Smooth muscle cell (in vitro differentiated cells): ENCODE results near the gene LRP1. TPM values are rescaled to one million over a fixed set of nuclear protein-coding genes. Genes with fewer than 3 reads are reported as not detected.

ENCODE experiments used
- DNase-seq: peaks from one replicate; lab custom pipeline; 2025; ENCODE audit not compliant: unreplicated experiment; lab: John Stamatoyannopoulos, UW
- H2AFZ ChIP-seq: fragments of 200-600 bp; sonication (generic); 2 replicates; pipeline ENCODE4 v1.6.0; 2016; ENCODE audit warnings: antibody characterized with exemption, low read depth, mild to moderate bottlenecking
- H3F3A ChIP-seq: fragments of 200-600 bp; sonication (generic); 2 replicates; pipeline ENCODE4 v1.6.0; 2017; ENCODE audit warnings: antibody characterized with exemption, low read depth
- H3K27ac ChIP-seq: fragments of 200-600 bp; sonication (generic); 2 replicates; pipeline ENCODE4 v1.5.1; 2016; ENCODE audit warnings: low read depth, mild to moderate bottlenecking
- H3K27me3 ChIP-seq: fragments of 200-600 bp; sonication (generic); 2 replicates; pipeline ENCODE4 v1.6.1; 2016; ENCODE audit warnings: low read depth, mild to moderate bottlenecking
- H3K36me3 ChIP-seq: fragments of 200-600 bp; sonication (generic); 2 replicates; pipeline ENCODE4 v1.5.1; 2016; ENCODE audit warnings: low read depth
- H3K4me1 ChIP-seq: fragments of 200-600 bp; sonication (generic); 2 replicates; pipeline ENCODE4 v1.5.1; 2016; ENCODE audit warnings: low read depth
- H3K4me2 ChIP-seq: fragments of 200-600 bp; sonication (generic); 2 replicates; pipeline ENCODE4 v1.6.0; 2016; ENCODE audit warnings: mild to moderate bottlenecking
- H3K4me3 ChIP-seq: fragments of 200-600 bp; sonication (generic); 2 replicates; pipeline ENCODE4 v1.5.1; 2016; ENCODE audit warnings: mild to moderate bottlenecking
- H3K79me2 ChIP-seq: fragments of 200-600 bp; sonication (generic); 2 replicates; pipeline ENCODE4 v1.6.0; 2016; ENCODE audit warnings: low read depth, mild to moderate bottlenecking
- H3K9ac ChIP-seq: fragments of 200-600 bp; sonication (generic); 2 replicates; pipeline ENCODE4 v1.6.0; 2016; ENCODE audit warnings: low read depth
- H3K9me3 ChIP-seq: fragments of 200-600 bp; sonication (generic); replicated peaks from 2 replicates; pipeline ENCODE4 v1.5.1; 2016; ENCODE audit warnings: low read depth
- H4K20me1 ChIP-seq: fragments of 200-600 bp; sonication (generic); 2 replicates; pipeline ENCODE4 v1.6.0; 2016; ENCODE audit warnings: low read depth
- WGBS: methylation state at CpG from one replicate; pipeline ENCODE4 v1.1.7; 2016; ENCODE audit warnings: low lambda C conversion rate; 5-methylcytosine and 5-hydroxymethylcytosine counted together
- polyA plus RNA-seq: library from polyadenylated mRNA; unstranded; fragments of >200 nt; fragmentation: Nextera tagmentation; extraction: Ambion mirVana; gene quantifications from 2 replicates; pipeline ENCODE4 v1.2.1, GENCODE V29; 2016
- total RNA-seq: library from RNA; depleted of rRNA; stranded (reverse); fragments of >200 nt; gene quantifications from 2 replicates; pipeline ENCODE4 v1.2.3, GENCODE V29; 2014
- TF ChIP-seq, protein P1 (sequence below): fragments of 200-600 bp; sonication (generic); IDR thresholded peaks from 2 replicates; pipeline ENCODE4 v1.5.1; 2017; ENCODE audit warnings: borderline replicate concordance, mild to moderate bottlenecking, antibody characterized with exemption; ENCODE audit not compliant: insufficient read depth, poor library complexity, severe bottlenecking

Gene LRP1
- total and polyA plus RNA-seq, 2 experiments from 2014 or later: 75.3 to 95.4 TPM

- no peak overlapping the region for H3K4me3 ChIP-seq
- H3K27ac ChIP-seq: no peak overlapping the region
- no peak overlapping the region for H2AFZ ChIP-seq
- H3K9me3 ChIP-seq: no peaks in the 10 kb centered on the region
- H4K20me1 ChIP-seq: peaks cover 21% of the 10 kb centered on the region
- H3K4me2 ChIP-seq: no peak overlapping the region
- WGBS: 65% methylated on average over 1 of the region's 1 CpG
- H3F3A ChIP-seq: no peaks in the 10 kb centered on the region
- TF ChIP-seq, protein P1, sequence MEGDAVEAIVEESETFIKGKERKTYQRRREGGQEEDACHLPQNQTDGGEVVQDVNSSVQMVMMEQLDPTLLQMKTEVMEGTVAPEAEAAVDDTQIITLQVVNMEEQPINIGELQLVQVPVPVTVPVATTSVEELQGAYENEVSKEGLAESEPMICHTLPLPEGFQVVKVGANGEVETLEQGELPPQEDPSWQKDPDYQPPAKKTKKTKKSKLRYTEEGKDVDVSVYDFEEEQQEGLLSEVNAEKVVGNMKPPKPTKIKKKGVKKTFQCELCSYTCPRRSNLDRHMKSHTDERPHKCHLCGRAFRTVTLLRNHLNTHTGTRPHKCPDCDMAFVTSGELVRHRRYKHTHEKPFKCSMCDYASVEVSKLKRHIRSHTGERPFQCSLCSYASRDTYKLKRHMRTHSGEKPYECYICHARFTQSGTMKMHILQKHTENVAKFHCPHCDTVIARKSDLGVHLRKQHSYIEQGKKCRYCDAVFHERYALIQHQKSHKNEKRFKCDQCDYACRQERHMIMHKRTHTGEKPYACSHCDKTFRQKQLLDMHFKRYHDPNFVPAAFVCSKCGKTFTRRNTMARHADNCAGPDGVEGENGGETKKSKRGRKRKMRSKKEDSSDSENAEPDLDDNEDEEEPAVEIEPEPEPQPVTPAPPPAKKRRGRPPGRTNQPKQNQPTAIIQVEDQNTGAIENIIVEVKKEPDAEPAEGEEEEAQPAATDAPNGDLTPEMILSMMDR: no peak
- DNase-seq: no peak
- H3K27me3 ChIP-seq: peaks cover 8% of the 10 kb centered on the region
- H3K9ac ChIP-seq: no peak overlapping the region
- no peaks in the 10 kb centered on the region for H3K79me2 ChIP-seq
- H3K36me3 ChIP-seq: no peaks in the 10 kb centered on the region
- peaks cover 8% of the 10 kb centered on the region for H3K4me1 ChIP-seq
Observed at GRCh38 chr12:57247041-57247440, 118.8 kb downstream of the LRP1 start.

GRCh38 chr12:57248934-57249742, 120.9 kb downstream of the LRP1 start:
- Histone ChIP-seq H3K9me3 (no peaks in the 10 kb centered on the region), H3K36me3 (no peaks in the 10 kb centered on the region), H3K27ac (no peak overlapping the region), H3F3A (no peaks in the 10 kb centered on the region), H2AFZ (no peak overlapping the region), H4K20me1 (peaks cover 5% of the 10 kb centered on the region), H3K4me3 (no peak overlapping the region), H3K27me3 (no peaks in the 10 kb centered on the region), H3K4me1 (no peaks in the 10 kb centered on the region), H3K79me2 (no peaks in the 10 kb centered on the region), H3K4me2 (no peak overlapping the region), H3K9ac (no peak overlapping the region)
- DNase-seq: no peak
- TF ChIP-seq, protein P1: no peak
- WGBS: 90% methylated on average over 7 of the region's 7 CpGs

DNA sequence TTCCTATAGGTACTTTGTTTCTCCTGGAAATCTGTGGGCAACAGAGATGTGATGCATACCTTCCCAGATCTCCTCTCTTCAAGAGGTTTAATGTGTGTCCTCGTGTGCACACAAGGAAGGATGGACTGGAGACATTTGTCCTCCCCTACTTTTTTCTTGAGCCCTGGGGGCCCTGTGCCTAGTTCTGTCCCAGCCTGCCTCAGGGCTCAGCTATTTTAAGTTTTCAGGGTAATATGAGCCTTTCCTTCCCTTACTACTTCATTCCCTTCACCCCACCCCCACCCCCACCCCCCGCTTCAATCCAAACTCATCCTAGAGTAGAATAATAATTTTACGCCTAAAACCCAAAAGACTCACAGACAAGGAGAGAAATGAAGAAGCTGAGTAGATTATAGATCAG, 122.3 kb downstream of the LRP1 start:
- Histone ChIP-seq H3K4me1 (no peaks in the 10 kb centered on the region), H3K36me3 (no peaks in the 10 kb centered on the region), H3K79me2 (no peaks in the 10 kb centered on the region), H3F3A (no peaks in the 10 kb centered on the region), H3K27me3 (no peaks in the 10 kb centered on the region), H3K27ac (no peak overlapping the region), H3K4me2 (no peak overlapping the region), H4K20me1 (no peaks in the 10 kb centered on the region), H3K9me3 (no peaks in the 10 kb centered on the region), H3K4me3 (no peak overlapping the region), H3K9ac (no peak overlapping the region), H2AFZ (no peak overlapping the region)
- 88% methylated on average over 3 of the region's 3 CpGs for WGBS
- TF ChIP-seq, protein P1: no peak
- no peak for DNase-seq

GRCh38 chr12:57250956-57251355, 122.7 kb downstream of the LRP1 start, which contains the start of gene STAC3:
Gene STAC3, minus strand, starts transcription at chr12:57251187. Its CDS starts 1,551 bp downstream, at chr12:57249636.
- Histone ChIP-seq H3K4me3 (no peak within 1 kb of the TSS), H3K9me3 (no peaks in the 10 kb centered on the region), H3F3A (no peaks in the 10 kb centered on the region), H2AFZ (no peak within 1 kb of the TSS), H4K20me1 (no peaks in the 10 kb centered on the region), H3K79me2 (no peaks in the 10 kb centered on the region), H3K9ac (no peak within 1 kb of the TSS), H3K36me3 (no peaks in the 10 kb centered on the region), H3K27ac (no peak within 1 kb of the TSS), H3K27me3 (no peaks in the 10 kb centered on the region), H3K4me1 (no peaks in the 10 kb centered on the region), H3K4me2 (no peak within 1 kb of the TSS)
- TF ChIP-seq, protein P1: no peak
- no peak for DNase-seq
- WGBS: 75% methylated on average over 7 of the region's 7 CpGs
